MM.1S (cell line): ENCODE results near the gene ASMTL.

Source experiments
- DNase-seq: peaks from one replicate; pipeline ENCODE4 v3.0.0-alpha.2; 2015
- H2AFZ ChIP-seq: fragments of 300-600 bp; sonication (generic); 2 replicates; pipeline ENCODE4 v1.6.0; 2016; ENCODE audit warnings: antibody characterized with exemption, low read length
- H3F3A ChIP-seq: fragments of 300-600 bp; sonication (generic); 2 replicates; pipeline ENCODE4 v1.6.1; 2016; ENCODE audit warnings: mild to moderate bottlenecking, antibody characterized with exemption, low read length, moderate library complexity, mixed read lengths; ENCODE audit not compliant: insufficient read depth
- H3K27ac ChIP-seq: fragments of 300-600 bp; sonication (generic); 2 replicates; pipeline ENCODE4 v1.5.1; 2016; ENCODE audit warnings: mild to moderate bottlenecking, low read length
- H3K27me3 ChIP-seq: fragments of 300-600 bp; sonication (generic); replicated peaks from 2 replicates; pipeline ENCODE4 v1.6.0; 2016; ENCODE audit warnings: low read length; ENCODE audit not compliant: insufficient read depth
- H3K36me3 ChIP-seq: fragments of 300-600 bp; sonication (generic); replicated peaks from 2 replicates; pipeline ENCODE4 v1.6.1; 2016; ENCODE audit warnings: mild to moderate bottlenecking, low read length, mixed read lengths; ENCODE audit not compliant: insufficient read depth
- H3K4me1 ChIP-seq: fragments of 300-600 bp; sonication (generic); 2 replicates; pipeline ENCODE4 v1.6.1; 2016; ENCODE audit warnings: low read length, mixed read lengths
- H3K4me2 ChIP-seq: fragments of 300-600 bp; sonication (generic); 2 replicates; pipeline ENCODE4 v1.6.0; 2016; ENCODE audit warnings: low read depth, low read length
- H3K4me3 ChIP-seq: fragments of 300-600 bp; sonication (generic); 2 replicates; pipeline ENCODE4 v1.5.1; 2016; ENCODE audit warnings: low read length, mixed read lengths
- H3K79me2 ChIP-seq: fragments of 300-600 bp; sonication (generic); 2 replicates; pipeline ENCODE4 v1.6.1; 2016; ENCODE audit warnings: mixed run types, low read length, mixed read lengths
- H3K9ac ChIP-seq: fragments of 300-600 bp; sonication (generic); 2 replicates; pipeline ENCODE4 v1.6.1; 2016; ENCODE audit warnings: low read length, mixed read lengths
- H3K9me2 ChIP-seq: fragments of 300-600 bp; sonication (generic); replicated peaks from 2 replicates; pipeline ENCODE4 v1.6.1; 2016; ENCODE audit warnings: mild to moderate bottlenecking, low read length, mixed read lengths; ENCODE audit not compliant: insufficient read depth
- H3K9me3 ChIP-seq: fragments of 300-600 bp; sonication (generic); replicated peaks from 2 replicates; pipeline ENCODE4 v1.6.1; 2016; ENCODE audit warnings: mild to moderate bottlenecking, low read length, mixed read lengths; ENCODE audit not compliant: insufficient read depth
- H4K20me1 ChIP-seq: fragments of 300-600 bp; sonication (generic); 2 replicates; pipeline ENCODE4 v1.6.1; 2016; ENCODE audit warnings: mild to moderate bottlenecking, low read length, moderate library complexity, mixed read lengths; ENCODE audit not compliant: insufficient read depth
- EZH2 ChIP-seq: fragments of 300-600 bp; sonication (generic); optimal IDR thresholded peaks from 2 replicates; pipeline ENCODE3; 2017; ENCODE audit warnings: low read depth, mild to moderate bottlenecking, antibody characterized with exemption, low read length, mixed read lengths
- EZH2phosphoT487 ChIP-seq: fragments of 300-600 bp; sonication (generic); IDR thresholded peaks from 2 replicates; pipeline ENCODE4 v1.6.1; 2018; ENCODE audit warnings: antibody characterized with exemption, low read length
- TF ChIP-seq, protein P1 (sequence below): fragments of 300-600 bp; sonication (generic); IDR thresholded peaks from 2 replicates; pipeline ENCODE4 v1.5.1; 2016; ENCODE audit warnings: antibody characterized with exemption, low read length, mixed read lengths

Gene ASMTL

DNA sequence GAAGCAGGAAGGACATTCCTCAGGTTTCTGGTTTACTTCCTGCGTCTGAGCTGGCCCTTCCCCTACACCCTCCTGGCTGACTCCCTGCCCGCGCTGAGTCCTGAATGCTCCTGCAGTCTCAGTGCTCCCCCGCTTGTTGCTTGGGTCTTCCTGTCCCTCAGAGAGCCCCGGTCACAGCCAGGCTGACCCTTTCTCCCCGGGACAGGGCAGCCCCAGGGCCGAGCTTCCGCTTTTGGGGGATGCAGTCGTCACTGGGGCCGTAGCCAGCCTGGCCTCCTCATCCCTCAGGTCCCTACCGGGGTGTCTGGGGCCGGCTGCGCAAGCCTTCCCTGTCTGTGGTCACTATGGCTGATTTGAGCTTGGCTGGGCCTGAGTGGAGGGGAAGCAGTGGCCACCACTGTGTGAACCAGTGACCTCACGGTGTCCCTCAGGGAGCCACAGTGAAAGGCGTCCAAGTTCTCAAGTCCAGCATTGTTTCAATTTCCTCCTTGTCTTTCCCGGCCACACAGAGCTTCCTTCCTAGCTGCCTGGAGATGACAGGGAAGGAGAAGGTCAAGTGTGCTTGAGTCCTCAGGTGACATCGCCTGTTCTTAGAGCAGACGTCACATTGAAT lies 34.1 kb upstream of the ASMTL start:
- peaks cover 13% of the 10 kb centered on the region; the same call in 1 of the 2 replicates for H3F3A ChIP-seq
- no peak overlapping the region for H3K4me3 ChIP-seq
- H3K9me3 ChIP-seq, result no peaks in the 10 kb centered on the region
- no peaks in the 10 kb centered on the region for H3K27me3 ChIP-seq
- H3K4me1 ChIP-seq, result no peaks in the 10 kb centered on the region
- H3K27ac ChIP-seq, result no peak overlapping the region
- H3K9me2 ChIP-seq, result no peaks in the 10 kb centered on the region
- no peaks in the 10 kb centered on the region for H4K20me1 ChIP-seq
- no peak overlapping the region for H2AFZ ChIP-seq
- no peaks in the 10 kb centered on the region; the same call in 1 of the 2 replicates for H3K36me3 ChIP-seq
- H3K9ac ChIP-seq, result no peak overlapping the region
- TF ChIP-seq, protein P1, sequence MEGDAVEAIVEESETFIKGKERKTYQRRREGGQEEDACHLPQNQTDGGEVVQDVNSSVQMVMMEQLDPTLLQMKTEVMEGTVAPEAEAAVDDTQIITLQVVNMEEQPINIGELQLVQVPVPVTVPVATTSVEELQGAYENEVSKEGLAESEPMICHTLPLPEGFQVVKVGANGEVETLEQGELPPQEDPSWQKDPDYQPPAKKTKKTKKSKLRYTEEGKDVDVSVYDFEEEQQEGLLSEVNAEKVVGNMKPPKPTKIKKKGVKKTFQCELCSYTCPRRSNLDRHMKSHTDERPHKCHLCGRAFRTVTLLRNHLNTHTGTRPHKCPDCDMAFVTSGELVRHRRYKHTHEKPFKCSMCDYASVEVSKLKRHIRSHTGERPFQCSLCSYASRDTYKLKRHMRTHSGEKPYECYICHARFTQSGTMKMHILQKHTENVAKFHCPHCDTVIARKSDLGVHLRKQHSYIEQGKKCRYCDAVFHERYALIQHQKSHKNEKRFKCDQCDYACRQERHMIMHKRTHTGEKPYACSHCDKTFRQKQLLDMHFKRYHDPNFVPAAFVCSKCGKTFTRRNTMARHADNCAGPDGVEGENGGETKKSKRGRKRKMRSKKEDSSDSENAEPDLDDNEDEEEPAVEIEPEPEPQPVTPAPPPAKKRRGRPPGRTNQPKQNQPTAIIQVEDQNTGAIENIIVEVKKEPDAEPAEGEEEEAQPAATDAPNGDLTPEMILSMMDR, result no peak
- TF ChIP-seq EZH2 (no peak), EZH2phosphoT487 (no peak)
- H3K4me2 ChIP-seq, result no peak overlapping the region
- H3K79me2 ChIP-seq, result peaks cover 50% of the 10 kb centered on the region
- DNase-seq, result no peak

DNA sequence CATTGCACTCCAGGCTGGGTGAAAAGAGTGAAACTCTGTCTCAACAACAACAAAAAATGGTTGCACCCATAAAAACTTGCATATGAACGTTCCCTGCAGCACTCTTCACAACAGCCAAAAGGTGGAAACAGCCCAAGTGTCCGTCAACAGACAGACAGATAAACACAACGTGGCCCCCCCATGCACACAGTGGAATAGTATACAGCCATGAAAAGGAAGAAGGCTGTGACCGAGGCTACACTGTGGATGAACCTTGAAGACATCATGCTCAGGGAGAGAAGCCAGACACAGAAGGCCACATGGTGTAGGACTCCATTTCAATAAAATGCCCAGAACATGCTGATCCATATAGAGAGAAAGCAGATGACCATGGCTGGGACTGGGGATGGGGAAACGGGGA lies 33.5 kb upstream of the ASMTL start:
- no peaks in the 10 kb centered on the region for H3K27me3 ChIP-seq
- H3K9ac ChIP-seq, result no peak overlapping the region
- peaks cover 5% of the 10 kb centered on the region; the same call in 1 of the 2 replicates for H3K4me1 ChIP-seq
- H3K27ac ChIP-seq, result no peak overlapping the region
- no peaks in the 10 kb centered on the region for H3K9me3 ChIP-seq
- no peaks in the 10 kb centered on the region for H3K9me2 ChIP-seq
- H3K4me3 ChIP-seq, result no peak overlapping the region
- DNase-seq, result no peak
- H2AFZ ChIP-seq, result no peak overlapping the region
- peaks cover 51% of the 10 kb centered on the region for H3K79me2 ChIP-seq
- TF ChIP-seq, protein P1, result no peak
- TF ChIP-seq EZH2 (no peak), EZH2phosphoT487 (no peak)
- no peaks in the 10 kb centered on the region for H4K20me1 ChIP-seq
- peaks cover 16% of the 10 kb centered on the region; the same call in 1 of the 2 replicates for H3F3A ChIP-seq
- no peak overlapping the region for H3K4me2 ChIP-seq
- H3K36me3 ChIP-seq, result no peaks in the 10 kb centered on the region; the same call in 1 of the 2 replicates

DNA sequence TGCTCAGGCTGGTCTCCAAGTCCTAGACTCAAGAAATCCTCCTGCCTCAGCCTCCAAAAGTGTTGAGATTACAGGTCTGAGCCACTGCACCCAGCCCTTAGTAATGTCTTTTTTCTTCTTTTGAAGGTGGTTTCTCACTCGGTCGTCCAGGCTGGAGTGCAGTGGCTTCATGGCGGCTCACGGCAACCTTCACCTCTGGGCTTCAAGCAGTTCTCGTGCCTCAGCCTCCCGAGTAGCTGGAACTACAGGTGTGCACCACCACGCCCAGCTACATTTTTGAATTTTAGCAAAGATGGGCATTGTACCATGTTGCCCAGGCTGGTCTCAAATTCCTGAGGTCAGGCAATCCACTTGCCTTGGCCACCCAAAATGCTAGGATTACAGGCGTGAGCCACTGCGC lies 32.3 kb upstream of the ASMTL start:
- no peak overlapping the region for H3K4me2 ChIP-seq
- no peaks in the 10 kb centered on the region for H4K20me1 ChIP-seq
- no peak for DNase-seq
- TF ChIP-seq, protein P1, result no peak
- TF ChIP-seq EZH2phosphoT487 (no peak), EZH2 (no peak)
- peaks cover 61% of the 10 kb centered on the region for H3K79me2 ChIP-seq
- H3K27ac ChIP-seq, result no peak overlapping the region
- H3K27me3 ChIP-seq, result no peaks in the 10 kb centered on the region
- H2AFZ ChIP-seq, result no peak overlapping the region
- no peak overlapping the region for H3K4me3 ChIP-seq
- peaks cover 9% of the 10 kb centered on the region; the same call in 1 of the 2 replicates for H3K4me1 ChIP-seq
- no peak overlapping the region for H3K9ac ChIP-seq
- H3K9me3 ChIP-seq, result no peaks in the 10 kb centered on the region
- peaks cover 16% of the 10 kb centered on the region; the same call in 1 of the 2 replicates for H3F3A ChIP-seq
- H3K9me2 ChIP-seq, result no peaks in the 10 kb centered on the region
- H3K36me3 ChIP-seq, result no peaks in the 10 kb centered on the region; the same call in 1 of the 2 replicates
